B cell (primary cell): ENCODE measurements around the gene PAPOLB.

Experiments used
- CTCF ChIP-seq: fragments of 200-600 bp; IDR thresholded peaks from one replicate; pipeline ENCODE4 v1.8.0; 2022; ENCODE audit warnings: antibody characterized with exemption, mild to moderate bottlenecking
- EZH2 ChIP-seq: IDR thresholded peaks from 2 replicates; pipeline ENCODE4 v1.6.1; 2012; ENCODE audit warnings: borderline replicate concordance, low read depth, mild to moderate bottlenecking, moderate library complexity, low read length; ENCODE audit not compliant: insufficient read depth, poor library complexity, severe bottlenecking

- no peak for TF ChIP-seq CTCF
- no peak for TF ChIP-seq EZH2
Measured at GRCh38 chr7:4885317-4885807, 23.5 kb upstream of the PAPOLB start.
